Measurements from ENCODE around the gene PARP9.

GRCh38 chr3:122493296-122493695 lies 70.8 kb downstream of the PARP9 start:
- no peak for TF ChIP-seq CTCF (IDR thresholded peaks at IDR 0.05; ENCODE audit: borderline replicate concordance, extremely low read depth, low read length, poor library complexity, severe bottlenecking)
- no peak for TF ChIP-seq EZH2 (IDR thresholded peaks at IDR 0.05; ENCODE audit: borderline replicate concordance, low read depth, low read length, severe bottlenecking)

All from DND-41 (cell line).